GM12864 (cell line): ENCODE data around the gene PLCB3.
"Not testable (repeated sequence)": the region's sequence is repeated elsewhere in the genome, so short reads cannot be mapped to it uniquely, and the experiment has no call there.

ENCODE experiments used
- DNase-seq: peaks from one replicate; pipeline ENCODE4 v3.0.0-alpha.2; 2011; ENCODE audit warnings: low read depth
- H3K4me3 ChIP-seq: 2 replicates; pipeline ENCODE4 v1.5.1; 2011; ENCODE audit warnings: mild to moderate bottlenecking, low read depth, low read length, control low read depth
- TF ChIP-seq, protein P1 (sequence below): IDR thresholded peaks from 2 replicates; pipeline ENCODE4 v1.5.1; 2011; ENCODE audit warnings: low read depth, mild to moderate bottlenecking, moderate library complexity, low read length, control low read depth, inconsistent platforms; ENCODE audit errors: missing control alignments

Gene PLCB3

DNA sequence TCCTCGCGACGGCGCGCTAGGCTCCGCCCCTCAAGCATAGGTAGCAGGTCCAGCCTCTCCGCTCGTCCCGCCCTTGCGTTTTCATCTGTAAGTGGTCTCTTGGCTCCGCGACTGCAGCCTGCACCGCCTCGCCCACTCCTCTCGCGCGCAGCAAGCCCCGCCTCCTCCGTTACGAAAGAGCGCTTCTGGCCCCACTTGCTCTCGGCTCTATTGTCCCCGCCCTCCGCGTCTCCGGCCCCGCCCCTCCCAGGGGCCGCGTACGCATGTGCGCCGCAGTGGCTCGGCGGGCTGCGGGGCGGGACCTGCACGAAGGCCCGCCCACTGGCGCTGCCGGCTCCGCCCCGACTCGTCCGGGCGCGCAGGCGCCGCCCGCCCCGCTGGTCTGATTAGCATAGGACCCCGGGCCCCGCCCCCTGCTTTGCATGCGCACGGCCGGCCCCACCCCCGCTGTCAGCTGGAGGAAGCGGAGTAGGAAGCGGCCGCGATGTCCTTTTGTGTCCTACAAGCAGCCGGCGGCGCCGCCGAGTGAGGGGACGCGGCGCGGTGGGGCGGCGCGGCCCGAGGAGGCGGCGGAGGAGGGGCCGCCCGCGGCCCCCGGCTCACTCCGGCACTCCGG is 53.9 kb downstream of the PLCB3 start, which contains the start of gene ESRRA:
Gene ESRRA, plus strand, starts transcription at position 450 of the 616 bp plus-strand sequence. CDS start 1,656 bp downstream, outside the sequence.
- DNase-seq = peak; percentile 97
- TF ChIP-seq, protein P1, sequence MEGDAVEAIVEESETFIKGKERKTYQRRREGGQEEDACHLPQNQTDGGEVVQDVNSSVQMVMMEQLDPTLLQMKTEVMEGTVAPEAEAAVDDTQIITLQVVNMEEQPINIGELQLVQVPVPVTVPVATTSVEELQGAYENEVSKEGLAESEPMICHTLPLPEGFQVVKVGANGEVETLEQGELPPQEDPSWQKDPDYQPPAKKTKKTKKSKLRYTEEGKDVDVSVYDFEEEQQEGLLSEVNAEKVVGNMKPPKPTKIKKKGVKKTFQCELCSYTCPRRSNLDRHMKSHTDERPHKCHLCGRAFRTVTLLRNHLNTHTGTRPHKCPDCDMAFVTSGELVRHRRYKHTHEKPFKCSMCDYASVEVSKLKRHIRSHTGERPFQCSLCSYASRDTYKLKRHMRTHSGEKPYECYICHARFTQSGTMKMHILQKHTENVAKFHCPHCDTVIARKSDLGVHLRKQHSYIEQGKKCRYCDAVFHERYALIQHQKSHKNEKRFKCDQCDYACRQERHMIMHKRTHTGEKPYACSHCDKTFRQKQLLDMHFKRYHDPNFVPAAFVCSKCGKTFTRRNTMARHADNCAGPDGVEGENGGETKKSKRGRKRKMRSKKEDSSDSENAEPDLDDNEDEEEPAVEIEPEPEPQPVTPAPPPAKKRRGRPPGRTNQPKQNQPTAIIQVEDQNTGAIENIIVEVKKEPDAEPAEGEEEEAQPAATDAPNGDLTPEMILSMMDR = no peak

DNA sequence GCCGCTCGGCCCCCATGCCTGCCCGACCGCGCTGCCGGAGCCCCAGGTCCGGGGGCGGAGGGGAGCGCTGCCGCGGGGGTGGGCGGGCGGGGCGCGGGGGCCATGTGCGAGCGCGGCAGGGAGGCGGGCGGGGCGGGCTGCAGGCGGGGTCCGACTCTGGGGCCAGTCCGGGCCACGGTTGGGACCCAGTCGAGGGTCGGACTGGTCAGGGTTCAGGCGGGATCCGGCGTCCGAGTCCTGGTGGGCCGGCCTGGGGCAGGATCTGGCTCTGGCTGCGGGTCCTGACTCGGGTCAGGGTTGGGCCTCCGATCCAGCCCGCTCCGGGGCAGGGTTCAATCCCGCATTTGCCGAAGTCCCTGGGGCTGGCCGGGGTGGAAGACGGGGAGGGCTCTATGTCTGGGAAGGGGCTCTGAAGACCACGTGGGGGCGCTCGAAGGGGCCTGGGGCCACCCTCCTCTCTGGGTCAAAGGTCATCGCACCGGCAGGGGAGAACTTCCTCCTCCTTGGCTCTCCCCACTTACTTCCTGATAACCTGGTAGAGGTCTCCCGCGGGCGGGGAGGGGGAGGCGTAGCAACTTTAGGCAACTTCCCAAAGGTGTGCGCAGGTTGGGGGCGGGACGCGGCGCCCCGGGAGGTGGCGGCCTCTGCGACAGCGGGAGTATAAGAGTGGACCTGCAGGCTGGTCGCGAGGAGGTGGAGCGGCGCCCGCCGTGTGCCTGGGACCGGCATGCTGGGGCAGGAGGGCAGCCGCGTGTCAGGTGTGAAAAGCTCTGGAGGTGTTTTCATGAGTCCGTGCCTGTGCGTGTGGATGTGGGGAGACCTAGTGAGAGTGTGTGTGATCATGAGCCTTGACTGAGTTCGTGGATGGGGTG is 54.6 kb downstream of the PLCB3 start:
- DNase-seq = no peak
- TF ChIP-seq, protein P1 = peak; percentile 45
- H3K4me3 ChIP-seq = peak overlapping the region; percentile 78

More for the DNA sequence above, 53.9 kb downstream of the PLCB3 start, which contains the start of gene ESRRA:
- peak within 1 kb of the TSS; percentile 78 for H3K4me3 ChIP-seq

DNA sequence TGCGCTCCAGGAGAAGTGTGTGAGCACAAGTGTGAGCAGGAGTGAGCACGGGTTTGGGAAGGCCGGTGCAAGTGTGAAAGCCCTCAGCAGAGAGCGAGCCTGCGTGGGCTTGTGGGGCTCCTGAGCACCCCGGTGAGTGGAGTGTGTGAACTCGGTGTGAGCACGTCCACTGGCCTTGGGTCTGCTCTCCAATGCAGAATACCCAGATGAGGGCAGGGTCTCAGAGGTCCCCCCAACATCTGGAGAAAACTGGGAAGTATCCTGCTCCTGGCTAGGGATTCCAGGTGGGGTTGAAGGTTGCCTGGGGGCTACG is 55.2 kb downstream of the PLCB3 start:
- TF ChIP-seq, protein P1 = no peak
- H3K4me3 ChIP-seq = peak overlapping the region; percentile 78
- no peak for DNase-seq

DNA sequence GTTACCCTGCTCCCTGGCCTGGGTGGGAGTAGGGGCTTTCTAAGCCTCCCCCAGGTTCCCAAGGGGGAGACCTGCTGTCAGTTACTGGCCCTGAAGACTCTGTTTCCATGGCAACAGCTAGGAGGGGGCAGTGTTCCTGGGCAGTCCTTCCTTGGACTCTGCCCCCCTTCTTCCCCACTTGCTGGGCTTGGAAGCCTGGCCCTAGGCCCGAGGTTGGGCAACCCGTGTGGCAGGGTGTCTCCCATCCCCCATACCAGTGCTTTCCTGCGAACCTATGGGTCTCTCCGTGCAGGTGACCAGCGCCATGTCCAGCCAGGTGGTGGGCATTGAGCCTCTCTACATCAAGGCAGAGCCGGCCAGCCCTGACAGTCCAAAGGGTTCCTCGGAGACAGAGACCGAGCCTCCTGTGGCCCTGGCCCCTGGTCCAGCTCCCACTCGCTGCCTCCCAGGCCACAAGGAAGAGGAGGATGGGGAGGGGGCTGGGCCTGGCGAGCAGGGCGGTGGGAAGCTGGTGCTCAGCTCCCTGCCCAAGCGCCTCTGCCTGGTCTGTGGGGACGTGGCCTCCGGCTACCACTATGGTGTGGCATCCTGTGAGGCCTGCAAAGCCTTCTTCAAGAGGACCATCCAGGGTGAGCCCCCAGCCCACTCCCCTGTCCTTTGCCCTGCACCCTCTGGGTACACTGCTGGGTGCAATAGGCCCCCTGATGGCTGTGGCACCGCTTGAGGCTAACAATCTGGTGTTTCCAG is 55.7 kb downstream of the PLCB3 start:
- peak overlapping the region; percentile 78 for H3K4me3 ChIP-seq
- DNase-seq = no peak
- TF ChIP-seq, protein P1 = no peak

DNA sequence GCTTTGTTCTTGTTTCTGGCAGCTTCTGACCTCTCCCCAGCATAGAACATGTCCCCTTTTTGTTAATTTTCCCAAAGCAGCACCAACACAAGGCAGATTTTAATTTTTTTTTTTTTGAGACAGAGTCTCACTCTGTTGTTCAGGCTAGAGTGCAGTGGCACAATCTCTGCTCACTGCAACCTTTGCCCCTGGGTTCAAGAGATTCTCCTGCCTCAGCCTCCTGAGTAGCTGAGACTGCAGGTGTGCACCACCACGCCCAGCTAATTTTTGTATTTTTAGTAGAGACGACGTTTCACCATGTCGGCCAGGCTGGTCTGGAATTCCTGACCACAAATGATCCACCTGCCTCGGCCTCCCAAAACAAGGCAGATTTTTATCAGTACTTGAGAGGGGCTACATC is 56.5 kb downstream of the PLCB3 start:
- DNase-seq, H3K4me3 ChIP-seq: not testable (repeated sequence)

DNA sequence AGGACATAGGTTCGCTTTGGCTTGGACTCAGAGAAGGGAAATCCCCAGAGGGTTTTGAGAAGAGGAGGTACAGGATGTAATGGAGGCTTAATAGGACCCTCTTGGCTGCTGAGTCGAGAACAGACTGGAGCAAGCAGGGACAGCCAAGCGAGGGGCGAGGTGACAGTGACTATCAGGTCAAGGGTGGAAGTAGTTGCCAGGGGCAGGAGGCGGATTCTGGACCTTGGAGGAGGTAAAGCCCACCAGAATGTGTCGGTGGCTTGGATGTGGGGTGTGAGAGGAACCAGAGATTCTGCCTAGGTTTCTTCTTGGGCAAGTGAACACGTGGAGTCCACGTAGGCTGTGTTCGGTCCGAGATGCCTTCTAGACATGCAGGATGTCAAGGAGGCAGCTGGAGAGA is 61.6 kb downstream of the PLCB3 start:
- TF ChIP-seq, protein P1 = no peak
- H3K4me3 ChIP-seq = no peak overlapping the region

More for the DNA sequence above, 61.6 kb downstream of the PLCB3 start:
- DNase-seq = no peak
